Mesendoderm (in vitro differentiated cells): ENCODE data around the gene ART5.

ENCODE experiments used
- DNase-seq: peaks from one replicate; pipeline ENCODE4 v3.0.0; 2013
- H2AK5ac ChIP-seq: 2 replicates; pipeline ENCODE4 v1.6.1; 2013; ENCODE audit warnings: low read length, inconsistent platforms
- H2BK120ac ChIP-seq: 2 replicates; pipeline ENCODE4 v1.6.1; 2013; ENCODE audit warnings: low read depth, mild to moderate bottlenecking, low read length, moderate library complexity, mixed read lengths
- H2BK15ac ChIP-seq: replicated peaks from 2 replicates; pipeline ENCODE4 v1.6.1; 2013; ENCODE audit warnings: low read depth, mild to moderate bottlenecking, moderate library complexity
- H2BK5ac ChIP-seq: 2 replicates; pipeline ENCODE4 v1.6.1; 2013; ENCODE audit warnings: low read length, inconsistent platforms
- H3K18ac ChIP-seq: 2 replicates; pipeline ENCODE4 v1.6.1; 2013; ENCODE audit warnings: mild to moderate bottlenecking, low read length, mixed read lengths
- H3K23ac ChIP-seq: one replicate; pipeline ENCODE4 v1.6.1; 2013; ENCODE audit warnings: low read length
- H3K27ac ChIP-seq: 2 replicates; pipeline ENCODE4 v1.5.1; 2013; ENCODE audit warnings: low read depth, mild to moderate bottlenecking, inconsistent platforms, low read length, moderate library complexity
- H3K27me3 ChIP-seq: 2 replicates; pipeline ENCODE4 v1.6.1; 2013; ENCODE audit warnings: low read length, control low read depth, mild to moderate bottlenecking, inconsistent platforms; ENCODE audit not compliant: insufficient read depth, poor library complexity
- H3K36me3 ChIP-seq: 2 replicates; pipeline ENCODE4 v1.6.1; 2013; ENCODE audit warnings: low read length, inconsistent platforms; ENCODE audit not compliant: control insufficient read depth, insufficient read depth
- H3K4ac ChIP-seq: one replicate; pipeline ENCODE4 v1.6.1; 2013; ENCODE audit warnings: low read depth, mild to moderate bottlenecking, low read length, moderate library complexity
- H3K4me1 ChIP-seq: 2 replicates; pipeline ENCODE4 v1.6.1; 2013; ENCODE audit warnings: low read depth, low read length, inconsistent platforms; ENCODE audit not compliant: control insufficient read depth
- H3K4me2 ChIP-seq: 2 replicates; pipeline ENCODE4 v1.6.1; 2013; ENCODE audit warnings: low read length
- H3K4me3 ChIP-seq: 2 replicates; pipeline ENCODE4 v1.5.1; 2013; ENCODE audit warnings: mild to moderate bottlenecking, low read length
- H3K56ac ChIP-seq: one replicate; pipeline ENCODE4 v1.6.1; 2013; ENCODE audit warnings: low read length
- H3K79me1 ChIP-seq: 2 replicates; pipeline ENCODE4 v1.6.1; 2013; ENCODE audit warnings: low read length, inconsistent platforms
- H3K79me2 ChIP-seq: 2 replicates; pipeline ENCODE4 v1.6.1; 2013; ENCODE audit warnings: mild to moderate bottlenecking, low read length; ENCODE audit not compliant: control insufficient read depth, insufficient read depth
- H3K9ac ChIP-seq: 2 replicates; pipeline ENCODE4 v1.6.1; 2013; ENCODE audit warnings: low read length, inconsistent platforms
- H4K5ac ChIP-seq: one replicate; pipeline ENCODE4 v1.6.1; 2013; ENCODE audit warnings: low read length
- H4K8ac ChIP-seq: one replicate; pipeline ENCODE4 v1.6.1; 2013; ENCODE audit warnings: low read depth, mild to moderate bottlenecking, control low read depth, low read length, moderate library complexity
- WGBS: extraction: QIAGEN DNeasy Blood & Tissue Kit; methylation state at CpG from one replicate; pipeline ENCODE4 v1.1.7; 2013; ENCODE audit warnings: low lambda C conversion rate, missing lambda C conversion rate; ENCODE audit not compliant: insufficient coverage; ENCODE audit errors: extremely low coverage; 5-methylcytosine and 5-hydroxymethylcytosine counted together

The ART5 gene

GRCh38 chr11:3623767-3624458 is 17.9 kb downstream of the ART5 start:
- H4K5ac ChIP-seq: no peak overlapping the region
- no peak overlapping the region for H3K18ac ChIP-seq
- no peak overlapping the region for H3K4ac ChIP-seq
- H3K56ac ChIP-seq: no peak overlapping the region
- H3K4me3 ChIP-seq: no peak overlapping the region
- DNase-seq: no peak
- no peak overlapping the region for H3K27ac ChIP-seq
- H2BK5ac ChIP-seq: no peak overlapping the region
- H2AK5ac ChIP-seq: no peak overlapping the region
- no CpG with 5 or more reads among the region's 8 CpGs for WGBS
- H4K8ac ChIP-seq: no peak overlapping the region
- H2BK15ac ChIP-seq: no peak overlapping the region
- no peaks in the 10 kb centered on the region for H3K27me3 ChIP-seq
- no peak overlapping the region for H3K9ac ChIP-seq
- peaks cover 2% of the 10 kb centered on the region for H3K4me1 ChIP-seq
- no peaks in the 10 kb centered on the region for H3K79me2 ChIP-seq
- H2BK120ac ChIP-seq: no peak overlapping the region
- no peak overlapping the region for H3K23ac ChIP-seq
- no peaks in the 10 kb centered on the region for H3K79me1 ChIP-seq
- H3K36me3 ChIP-seq: no peaks in the 10 kb centered on the region
- no peak overlapping the region for H3K4me2 ChIP-seq

DNA sequence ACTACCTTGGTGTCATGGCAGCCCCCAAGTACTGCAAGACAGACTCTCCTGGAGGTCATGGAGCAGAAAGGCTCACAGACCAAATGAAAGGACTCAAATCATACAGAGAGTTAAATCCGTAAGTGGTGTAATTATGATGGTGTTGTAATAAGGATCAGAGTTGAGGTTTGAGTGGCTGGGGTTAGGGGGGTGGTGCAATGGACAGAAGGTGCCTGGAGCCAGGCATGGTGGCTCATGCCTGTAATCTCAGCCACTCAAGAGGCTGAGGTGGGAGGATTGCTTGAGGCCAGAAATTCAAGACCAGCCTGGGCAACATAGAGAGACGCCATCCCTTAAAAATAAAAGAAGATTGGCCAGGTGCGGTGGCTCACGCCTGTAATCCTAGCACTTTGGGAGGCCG is 18.7 kb downstream of the ART5 start:
- H3K23ac ChIP-seq: no peak overlapping the region
- H2BK120ac ChIP-seq: no peak overlapping the region
- H3K79me2 ChIP-seq: no peaks in the 10 kb centered on the region
- H2BK15ac ChIP-seq: no peak overlapping the region
- H3K27me3 ChIP-seq: no peaks in the 10 kb centered on the region
- no peak overlapping the region for H3K56ac ChIP-seq
- no peaks in the 10 kb centered on the region for H3K36me3 ChIP-seq
- H3K4me1 ChIP-seq: peaks cover 2% of the 10 kb centered on the region
- no peak overlapping the region for H4K5ac ChIP-seq
- H3K27ac ChIP-seq: no peak overlapping the region
- no peak for DNase-seq
- H3K4me3 ChIP-seq: no peak overlapping the region
- no peak overlapping the region for H3K18ac ChIP-seq
- no peak overlapping the region for H2AK5ac ChIP-seq
- no peak overlapping the region for H3K9ac ChIP-seq
- H3K4ac ChIP-seq: no peak overlapping the region
- H3K79me1 ChIP-seq: no peaks in the 10 kb centered on the region
- no CpG with 5 or more reads among the region's 5 CpGs for WGBS
- H4K8ac ChIP-seq: no peak overlapping the region
- no peak overlapping the region for H3K4me2 ChIP-seq
- H2BK5ac ChIP-seq: no peak overlapping the region

DNA sequence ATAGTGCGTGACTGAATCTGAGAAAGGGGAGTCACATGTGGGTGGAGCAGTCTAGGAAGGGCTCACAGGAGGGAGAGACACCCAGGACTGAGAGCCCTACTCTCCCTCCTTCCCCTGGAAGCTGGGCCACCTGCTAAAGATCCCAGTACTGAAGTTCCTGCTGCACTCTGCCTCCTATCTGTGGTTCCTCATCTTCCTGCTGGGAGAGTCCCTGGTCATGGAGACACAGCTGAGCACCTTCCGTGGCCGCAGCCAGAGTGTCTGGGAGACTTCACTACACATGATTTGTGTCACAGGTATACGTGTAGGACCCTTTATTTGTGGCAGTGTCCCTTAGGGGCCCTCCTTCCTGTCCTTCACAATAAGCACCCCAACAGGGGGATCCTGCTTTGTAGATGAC is 19.3 kb downstream of the ART5 start:
- no peak overlapping the region for H3K4me3 ChIP-seq

GRCh38 chr11:3617990-3618389 is 23.8 kb downstream of the ART5 start:
- Histone ChIP-seq H2BK120ac (no peak overlapping the region), H2BK15ac (no peak overlapping the region), H3K4me2 (no peak overlapping the region), H3K27me3 (no peaks in the 10 kb centered on the region), H2AK5ac (peak overlapping the region; percentile 35), H4K5ac (no peak overlapping the region), H3K4me3 (no peak overlapping the region), H3K9ac (no peak overlapping the region), H3K4ac (no peak overlapping the region), H3K27ac (no peak overlapping the region), H4K8ac (no peak overlapping the region), H3K36me3 (no peaks in the 10 kb centered on the region), H3K4me1 (peaks cover 13% of the 10 kb centered on the region), H3K18ac (no peak overlapping the region), H3K79me2 (no peaks in the 10 kb centered on the region), H3K23ac (no peak overlapping the region), H2BK5ac (no peak overlapping the region), H3K79me1 (no peaks in the 10 kb centered on the region), H3K56ac (no peak overlapping the region)
- WGBS: no CpG with 5 or more reads among the region's 8 CpGs
- no peak for DNase-seq

More for the DNA sequence above, 19.3 kb downstream of the ART5 start:
- no peak overlapping the region for H2BK120ac ChIP-seq
- no peak overlapping the region for H4K5ac ChIP-seq
- no peak overlapping the region for H3K23ac ChIP-seq
- H4K8ac ChIP-seq: no peak overlapping the region
- DNase-seq: no peak
- H3K36me3 ChIP-seq: no peaks in the 10 kb centered on the region
- no CpG with 5 or more reads among the region's 4 CpGs for WGBS
- H3K79me1 ChIP-seq: no peaks in the 10 kb centered on the region
- H2AK5ac ChIP-seq: no peak overlapping the region
- no peak overlapping the region for H3K56ac ChIP-seq
- no peaks in the 10 kb centered on the region for H3K79me2 ChIP-seq
- no peak overlapping the region for H3K4ac ChIP-seq
- H3K18ac ChIP-seq: no peak overlapping the region
- peaks cover 2% of the 10 kb centered on the region for H3K4me1 ChIP-seq
- H3K27me3 ChIP-seq: no peaks in the 10 kb centered on the region
- H3K9ac ChIP-seq: no peak overlapping the region
- no peak overlapping the region for H2BK5ac ChIP-seq
- H3K4me2 ChIP-seq: no peak overlapping the region
- no peak overlapping the region for H2BK15ac ChIP-seq
- no peak overlapping the region for H3K27ac ChIP-seq

DNA sequence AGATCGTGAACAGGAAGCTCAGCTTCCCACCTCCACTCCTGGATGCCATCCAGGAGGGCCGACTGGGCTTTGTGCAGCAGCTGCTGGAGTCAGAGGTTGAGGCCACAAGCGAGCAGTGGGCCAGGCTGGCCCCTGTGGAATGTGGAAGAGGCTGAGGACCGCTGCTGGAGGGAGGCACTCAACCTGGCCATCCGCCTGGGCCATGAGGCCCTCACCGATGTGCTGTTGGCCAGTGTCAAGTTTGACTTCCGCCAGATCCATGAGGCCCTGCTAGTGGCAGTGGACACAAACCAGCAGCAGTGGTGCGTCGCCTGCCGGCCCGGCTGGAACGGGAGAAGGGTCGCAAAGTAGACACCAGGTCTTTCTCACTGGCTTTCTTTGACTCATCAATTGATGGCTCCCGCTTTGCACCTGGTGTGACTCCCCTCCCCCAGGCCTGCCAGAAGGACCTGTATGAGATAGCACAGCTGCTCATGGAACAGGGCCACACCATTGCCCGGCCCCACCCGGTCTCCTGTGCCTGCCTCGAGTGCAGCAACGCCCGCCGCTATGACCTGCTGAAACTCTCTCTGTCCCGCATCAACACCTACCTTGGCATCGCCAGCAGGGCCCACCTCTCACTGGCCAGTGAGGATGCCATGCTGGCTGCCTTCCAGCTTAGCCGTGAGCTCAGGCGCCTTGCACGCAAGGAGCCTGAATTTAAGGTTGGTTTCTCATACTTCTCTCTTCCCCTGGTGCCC is 24.9 kb downstream of the ART5 start:
- Histone ChIP-seq H4K8ac (no peak overlapping the region), H3K4me1 (peaks cover 11% of the 10 kb centered on the region), H3K4ac (no peak overlapping the region), H3K36me3 (no peaks in the 10 kb centered on the region), H3K4me2 (no peak overlapping the region), H3K27me3 (no peaks in the 10 kb centered on the region), H2BK5ac (no peak overlapping the region), H3K56ac (no peak overlapping the region), H3K27ac (no peak overlapping the region), H2BK120ac (no peak overlapping the region), H2BK15ac (no peak overlapping the region), H3K18ac (no peak overlapping the region), H3K4me3 (no peak overlapping the region), H4K5ac (no peak overlapping the region), H3K79me1 (no peaks in the 10 kb centered on the region), H3K23ac (no peak overlapping the region), H2AK5ac (peak overlapping the region; percentile 27), H3K79me2 (no peaks in the 10 kb centered on the region), H3K9ac (no peak overlapping the region)
- WGBS: no CpG with 5 or more reads among the region's 25 CpGs
- no peak for DNase-seq
